NCI-H2171 (cell line): ENCODE measurements around the gene ADGRV1.
A peak's percentile ranks its signal among the peaks of the same experiment; 100 is the strongest.
"Not testable (repeated sequence)": the region's sequence is repeated elsewhere in the genome, so short reads cannot be mapped to it uniquely, and the experiment has no call there.

Experiments used
- DNase-seq: peaks from one replicate; lab custom pipeline; 2025; lab: John Stamatoyannopoulos, UW

ADGRV1 gene

GRCh38 chr5:90553711-90554110 lies 4.9 kb upstream of the ADGRV1 start:
- DNase-seq, result no peak

- no peak for DNase-seq
Measured at GRCh38 chr5:90554358-90555006, 4.1 kb upstream of the ADGRV1 start.

GRCh38 chr5:90555666-90556065 lies 2.9 kb upstream of the ADGRV1 start:
- DNase-seq, result no peak

- DNase-seq, result no peak
Measured at GRCh38 chr5:90557391-90557790, 1.2 kb upstream of the ADGRV1 start.

GRCh38 chr5:90557871-90558270 lies 726 bp upstream of the ADGRV1 start:
- no peak for DNase-seq

GRCh38 chr5:90560771-90561170 lies 2.2 kb downstream of the ADGRV1 start:
- no peak for DNase-seq

- no peak for DNase-seq
Measured at GRCh38 chr5:90561766-90562165, 3.2 kb downstream of the ADGRV1 start.

GRCh38 chr5:90562341-90562740 lies 3.7 kb downstream of the ADGRV1 start:
- peak; percentile 23 for DNase-seq

- no peak for DNase-seq
Measured at GRCh38 chr5:90563108-90563507, 4.5 kb downstream of the ADGRV1 start.

- DNase-seq, result no peak
Measured at GRCh38 chr5:90565491-90565890, 6.9 kb downstream of the ADGRV1 start.

- DNase-seq, result no peak
Measured at GRCh38 chr5:90569084-90569483, 10.5 kb downstream of the ADGRV1 start.

GRCh38 chr5:90570034-90570433 lies 11.4 kb downstream of the ADGRV1 start:
- no peak for DNase-seq

- no peak for DNase-seq
Measured at GRCh38 chr5:90571147-90571773, 12.7 kb downstream of the ADGRV1 start.

- DNase-seq, result no peak
Measured at GRCh38 chr5:90575712-90576111, 17.1 kb downstream of the ADGRV1 start.

GRCh38 chr5:90576566-90576965 lies 18.0 kb downstream of the ADGRV1 start:
- DNase-seq, result not testable (repeated sequence)

- DNase-seq, result not testable (repeated sequence)
Measured at GRCh38 chr5:90579905-90580304, 21.3 kb downstream of the ADGRV1 start.

GRCh38 chr5:90581956-90582355 lies 23.4 kb downstream of the ADGRV1 start:
- DNase-seq, result no peak

- no peak for DNase-seq
Measured at GRCh38 chr5:90585337-90585986, 26.9 kb downstream of the ADGRV1 start.

GRCh38 chr5:90586469-90586868 lies 27.9 kb downstream of the ADGRV1 start:
- DNase-seq, result no peak

GRCh38 chr5:90590170-90590569 lies 31.6 kb downstream of the ADGRV1 start:
- no peak for DNase-seq

- not testable (repeated sequence) for DNase-seq
Measured at GRCh38 chr5:90593083-90593482, 34.5 kb downstream of the ADGRV1 start.

GRCh38 chr5:90595766-90596165 lies 37.2 kb downstream of the ADGRV1 start:
- DNase-seq, result not testable (repeated sequence)

- no peak for DNase-seq
Measured at GRCh38 chr5:90598293-90598692, 39.7 kb downstream of the ADGRV1 start.
